Activated naive CD8-positive, alpha-beta T cell treated with anti-CD3 and anti-CD28 coated beads, Interleukin-2, amount 50 U/mL, for 24 hours (primary cell): ENCODE results near the gene PRIM2.
"Not testable (repeated sequence)": the region's sequence is repeated elsewhere in the genome, so short reads cannot be mapped to it uniquely, and the experiment has no call there.

Source experiments
- ATAC-seq: fragments of 150-1000 bp; cut with Tn5 transposase; one replicate; pipeline ENCODE4 v1.10.0; 2021
- DNase-seq: peaks from one replicate; pipeline ENCODE4 v3.0.0; 2021
- H3K27ac Mint-ChIP-seq: one replicate; pipeline ENCODE4 v1.8.0; 2021; ENCODE audit warnings: mild to moderate bottlenecking, mixed read lengths
- H3K27me3 Mint-ChIP-seq: one replicate; pipeline ENCODE4 v1.8.0; 2021; ENCODE audit warnings: mixed read lengths
- H3K36me3 Mint-ChIP-seq: one replicate; pipeline ENCODE4 v1.8.0; 2021; ENCODE audit warnings: low read depth, mixed read lengths
- H3K4me1 Mint-ChIP-seq: one replicate; pipeline ENCODE4 v1.8.0; 2021; ENCODE audit warnings: mixed read lengths
- H3K4me3 Mint-ChIP-seq: one replicate; pipeline ENCODE4 v1.8.0; 2021; ENCODE audit warnings: mild to moderate bottlenecking, moderate library complexity, mixed read lengths
- H3K9me3 Mint-ChIP-seq: one replicate; pipeline ENCODE4 v1.8.0; 2021; ENCODE audit warnings: mixed read lengths

The PRIM2 gene

DNA sequence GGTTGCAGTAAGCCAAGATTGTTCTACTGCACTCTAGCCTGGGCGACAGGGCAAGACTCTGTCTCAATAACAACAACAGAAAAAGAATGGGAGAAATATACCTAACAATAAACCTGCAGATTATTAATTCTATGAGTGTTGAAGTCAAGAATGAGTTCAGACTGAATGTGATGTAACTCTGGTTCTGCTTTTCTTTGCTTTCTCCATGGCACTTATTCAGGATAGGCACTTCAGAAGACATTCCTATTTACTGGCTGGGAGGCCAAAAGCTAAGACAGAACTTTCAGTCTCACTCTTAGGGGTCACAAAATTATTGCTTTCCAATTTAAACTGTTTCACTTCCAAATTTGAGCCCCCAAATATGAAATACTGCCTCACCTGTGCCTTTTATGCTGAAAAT, 15.7 kb upstream of the PRIM2 start:
- DNase-seq: no peak
- H3K9me3 Mint-ChIP-seq: no peaks in the 10 kb centered on the region
- H3K27me3 Mint-ChIP-seq: peaks cover 4% of the 10 kb centered on the region
- H3K27ac Mint-ChIP-seq: no peak overlapping the region
- ATAC-seq: no peak
- H3K36me3 Mint-ChIP-seq: no peaks in the 10 kb centered on the region
- H3K4me1 Mint-ChIP-seq: no peaks in the 10 kb centered on the region
- H3K4me3 Mint-ChIP-seq: no peak overlapping the region

DNA sequence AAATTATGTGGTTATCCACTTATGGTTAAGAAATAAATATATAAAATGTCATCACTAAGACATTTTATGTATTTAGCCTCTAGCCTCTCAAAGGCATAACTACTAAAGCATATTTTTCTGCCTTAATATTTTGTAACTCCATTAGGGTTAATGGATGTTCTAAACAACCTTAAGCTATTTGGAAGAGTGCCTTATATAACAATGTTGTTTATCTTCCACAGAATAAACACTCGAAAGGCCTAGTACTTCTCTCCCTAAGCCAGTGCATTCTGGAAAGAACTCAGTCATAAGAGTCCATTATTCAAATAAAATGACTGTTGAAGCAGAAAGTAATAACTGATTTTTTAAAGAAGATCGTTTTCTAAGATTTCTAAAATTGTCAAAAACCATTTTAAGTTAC, 15.0 kb upstream of the PRIM2 start:
- H3K27ac Mint-ChIP-seq: no peak overlapping the region
- H3K4me1 Mint-ChIP-seq: no peaks in the 10 kb centered on the region
- H3K36me3 Mint-ChIP-seq: no peaks in the 10 kb centered on the region
- DNase-seq: no peak
- no peak for ATAC-seq
- no peak overlapping the region for H3K4me3 Mint-ChIP-seq
- no peaks in the 10 kb centered on the region for H3K9me3 Mint-ChIP-seq
- H3K27me3 Mint-ChIP-seq: peaks cover 6% of the 10 kb centered on the region

DNA sequence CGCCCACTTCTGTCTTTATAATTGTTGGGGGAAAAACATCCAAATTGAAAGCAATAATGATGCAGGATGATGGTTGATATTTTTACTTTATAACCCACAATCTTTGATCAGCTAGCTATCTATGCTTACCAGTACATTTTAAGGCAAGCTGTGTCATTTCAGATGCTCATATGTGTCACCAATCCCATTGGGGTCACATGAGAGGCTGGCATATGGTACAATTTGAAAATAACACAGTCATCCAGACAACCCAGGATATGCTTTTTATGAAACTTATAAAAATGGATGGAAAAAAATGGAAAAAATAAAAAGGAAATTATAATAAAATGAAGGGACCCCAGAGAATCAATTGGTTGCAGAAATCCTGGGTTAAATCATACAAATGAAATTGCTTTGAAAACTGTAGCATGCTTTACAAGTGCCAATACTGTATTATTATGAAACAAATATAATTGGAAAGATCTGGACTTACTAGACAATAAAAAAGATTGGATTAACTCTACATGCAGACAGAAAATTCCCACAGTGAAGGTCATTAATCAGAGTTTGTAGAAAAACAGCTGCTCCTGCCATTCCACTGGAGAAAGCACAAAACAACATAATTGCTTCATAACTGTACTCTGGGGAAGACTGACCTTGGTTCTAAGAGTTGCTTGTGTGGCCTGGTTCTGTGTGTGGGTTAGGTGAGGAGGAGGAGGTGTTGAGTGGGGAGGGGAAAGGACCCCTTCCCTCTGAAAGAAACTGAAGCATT, 13.3 kb upstream of the PRIM2 start:
- DNase-seq (no peak), ATAC-seq (no peak)
- peaks cover 8% of the 10 kb centered on the region for H3K27me3 Mint-ChIP-seq
- no peak overlapping the region for H3K4me3 Mint-ChIP-seq
- no peaks in the 10 kb centered on the region for H3K4me1 Mint-ChIP-seq
- H3K36me3 Mint-ChIP-seq: no peaks in the 10 kb centered on the region
- H3K27ac Mint-ChIP-seq: no peak overlapping the region
- no peaks in the 10 kb centered on the region for H3K9me3 Mint-ChIP-seq

DNA sequence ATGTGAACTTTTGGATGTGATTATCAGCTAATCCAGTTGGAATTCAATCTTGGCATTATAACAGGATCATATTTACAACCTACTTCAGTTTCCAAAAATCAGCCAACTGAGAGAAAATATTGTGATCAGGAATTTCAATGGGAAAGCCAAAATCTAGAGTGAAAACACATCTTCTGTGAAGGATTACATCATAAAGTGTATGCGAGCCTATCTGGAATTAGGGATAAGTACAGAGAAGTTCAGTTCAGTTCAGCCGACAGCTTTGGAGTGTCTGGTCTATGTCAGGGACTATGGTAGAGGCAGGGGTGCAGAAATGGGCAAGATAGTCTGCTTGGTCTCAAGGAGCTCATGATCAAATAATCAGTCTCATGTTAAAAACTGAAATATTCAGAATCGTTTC, 12.3 kb upstream of the PRIM2 start:
- H3K27me3 Mint-ChIP-seq: peaks cover 8% of the 10 kb centered on the region
- no peak overlapping the region for H3K4me3 Mint-ChIP-seq
- no peak overlapping the region for H3K27ac Mint-ChIP-seq
- no peaks in the 10 kb centered on the region for H3K4me1 Mint-ChIP-seq
- no peaks in the 10 kb centered on the region for H3K36me3 Mint-ChIP-seq
- ATAC-seq (no peak), DNase-seq (no peak)
- no peaks in the 10 kb centered on the region for H3K9me3 Mint-ChIP-seq

DNA sequence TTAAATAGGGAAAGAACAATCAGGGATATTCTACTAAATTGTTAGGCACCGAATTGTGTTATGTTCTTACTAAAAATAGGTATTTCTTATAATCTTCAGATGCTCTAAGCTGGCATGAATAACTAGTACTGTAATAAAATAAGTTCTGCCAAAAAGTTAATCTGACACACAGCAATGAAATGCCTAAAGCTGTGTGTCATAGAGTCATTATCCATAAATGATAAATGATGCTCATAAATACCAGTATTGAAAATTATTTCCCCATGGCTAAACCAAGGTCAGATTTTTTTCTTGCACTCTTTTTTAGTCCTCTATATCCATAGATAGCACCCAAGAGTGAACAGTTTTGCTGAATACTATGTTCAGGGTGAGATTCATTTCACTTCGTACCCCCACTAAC, 11.7 kb upstream of the PRIM2 start:
- Mint-ChIP-seq H3K4me3 (no peak overlapping the region), H3K9me3 (no peaks in the 10 kb centered on the region), H3K36me3 (no peaks in the 10 kb centered on the region), H3K27ac (no peak overlapping the region), H3K4me1 (no peaks in the 10 kb centered on the region), H3K27me3 (peaks cover 8% of the 10 kb centered on the region)
- no peak for DNase-seq
- no peak for ATAC-seq

DNA sequence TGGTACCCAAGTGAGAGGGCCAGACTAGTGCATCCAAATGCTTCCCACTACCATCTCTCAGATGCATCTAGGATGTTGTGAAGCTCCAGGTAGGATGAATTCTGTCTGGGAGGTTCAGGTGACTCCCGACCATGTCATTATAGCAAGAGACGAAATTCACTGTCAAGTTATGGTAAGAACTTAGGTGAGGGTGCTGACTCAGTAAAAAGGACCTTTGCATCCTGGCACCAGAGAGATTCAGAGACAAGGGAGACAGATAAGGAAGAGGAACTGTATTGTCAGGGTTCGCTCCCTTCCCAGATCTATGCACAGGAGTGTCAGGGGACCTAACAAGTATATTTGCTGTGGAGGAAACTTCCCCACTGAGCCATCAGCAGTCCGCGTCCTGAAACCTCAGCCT, 11.2 kb upstream of the PRIM2 start:
- no peaks in the 10 kb centered on the region for H3K36me3 Mint-ChIP-seq
- H3K4me1 Mint-ChIP-seq: no peaks in the 10 kb centered on the region
- no peak overlapping the region for H3K27ac Mint-ChIP-seq
- H3K9me3 Mint-ChIP-seq: no peaks in the 10 kb centered on the region
- H3K4me3 Mint-ChIP-seq: no peak overlapping the region
- ATAC-seq (no peak), DNase-seq (no peak)
- H3K27me3 Mint-ChIP-seq: peaks cover 8% of the 10 kb centered on the region

DNA sequence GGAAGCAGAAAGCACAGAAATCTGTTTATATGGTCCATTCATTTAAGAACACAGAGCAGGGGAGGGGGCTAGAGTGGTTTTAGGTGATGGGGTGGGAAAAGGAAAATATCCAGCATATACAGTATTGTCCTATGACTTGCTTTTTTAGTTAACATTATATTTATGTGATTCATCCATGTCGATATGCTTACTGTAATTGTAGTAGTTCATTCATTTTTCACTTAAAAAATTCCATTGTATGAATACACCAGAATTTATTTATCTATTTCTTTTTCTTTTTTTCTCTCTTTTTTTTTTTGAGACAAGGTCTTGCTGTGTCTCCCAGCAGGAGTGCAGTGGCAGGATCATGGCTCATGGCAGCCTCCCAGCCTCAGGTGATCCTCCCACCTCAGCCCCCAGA, 9.6 kb upstream of the PRIM2 start:
- ATAC-seq: no peak
- H3K27ac Mint-ChIP-seq: no peak overlapping the region
- H3K9me3 Mint-ChIP-seq: no peaks in the 10 kb centered on the region

DNA sequence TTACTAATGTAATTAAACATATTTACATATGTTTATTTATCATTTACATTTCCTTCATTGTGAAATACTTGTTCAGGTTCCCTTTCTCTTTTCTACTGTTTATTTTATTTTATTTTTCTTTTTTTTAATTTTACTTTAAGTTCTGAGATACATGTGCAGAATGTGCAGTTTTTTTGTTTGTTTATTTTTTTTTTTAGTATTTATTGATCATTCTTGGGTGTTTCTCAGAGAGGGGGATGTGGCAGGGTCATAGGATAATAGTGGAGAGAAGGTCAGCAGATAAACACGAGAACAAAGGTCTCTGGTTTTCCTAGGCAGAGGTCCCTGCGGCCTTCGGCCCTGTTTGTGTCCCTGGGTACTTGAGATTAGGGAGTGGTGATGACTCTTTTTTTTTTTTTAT, 8.7 kb upstream of the PRIM2 start:
- not testable (repeated sequence) for H3K9me3 Mint-ChIP-seq, H3K27me3 Mint-ChIP-seq, H3K4me3 Mint-ChIP-seq, H3K36me3 Mint-ChIP-seq, DNase-seq, H3K27ac Mint-ChIP-seq, ATAC-seq, H3K4me1 Mint-ChIP-seq

More for the DNA sequence above, 9.6 kb upstream of the PRIM2 start:
- no peaks in the 10 kb centered on the region for H3K36me3 Mint-ChIP-seq
- H3K4me1 Mint-ChIP-seq: no peaks in the 10 kb centered on the region
- no peak for DNase-seq
- no peak overlapping the region for H3K4me3 Mint-ChIP-seq
- peaks cover 8% of the 10 kb centered on the region for H3K27me3 Mint-ChIP-seq

DNA sequence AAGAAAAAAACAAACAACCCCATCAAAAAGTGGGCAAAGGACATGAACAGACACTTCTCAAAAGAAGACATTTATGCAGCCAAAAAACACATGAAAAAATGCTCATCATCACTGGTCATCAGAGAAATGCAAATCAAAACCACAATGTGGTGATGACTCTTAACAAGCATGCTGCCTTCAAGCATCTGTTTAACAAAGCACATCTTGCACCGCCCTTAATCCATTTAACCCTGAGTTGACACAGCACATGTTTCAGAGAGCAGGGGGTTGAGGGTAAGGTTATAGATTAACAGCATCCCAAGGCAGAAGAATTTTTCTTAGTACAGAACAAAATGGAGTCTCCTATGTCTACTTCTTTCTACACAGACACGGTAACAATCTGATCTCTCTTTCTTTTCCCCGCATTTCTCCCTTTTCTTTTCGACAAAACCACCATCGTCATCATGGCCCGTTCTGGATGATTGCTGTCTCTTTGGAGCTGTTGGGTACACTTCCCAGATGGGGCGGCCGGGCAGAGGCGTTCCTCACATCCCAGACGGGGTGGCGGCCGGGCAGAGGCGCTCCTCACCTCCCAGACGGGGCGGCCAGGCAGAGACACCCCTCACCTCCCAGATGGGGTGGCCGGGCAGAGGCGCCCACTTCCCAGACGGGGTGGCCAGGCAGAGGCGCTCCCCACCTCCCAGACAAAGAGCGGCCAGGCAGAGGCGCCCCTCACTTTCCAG, 7.2 kb upstream of the PRIM2 start:
- not testable (repeated sequence) for H3K9me3 Mint-ChIP-seq, ATAC-seq, DNase-seq, H3K36me3 Mint-ChIP-seq, H3K4me3 Mint-ChIP-seq, H3K27me3 Mint-ChIP-seq, H3K27ac Mint-ChIP-seq, H3K4me1 Mint-ChIP-seq

DNA sequence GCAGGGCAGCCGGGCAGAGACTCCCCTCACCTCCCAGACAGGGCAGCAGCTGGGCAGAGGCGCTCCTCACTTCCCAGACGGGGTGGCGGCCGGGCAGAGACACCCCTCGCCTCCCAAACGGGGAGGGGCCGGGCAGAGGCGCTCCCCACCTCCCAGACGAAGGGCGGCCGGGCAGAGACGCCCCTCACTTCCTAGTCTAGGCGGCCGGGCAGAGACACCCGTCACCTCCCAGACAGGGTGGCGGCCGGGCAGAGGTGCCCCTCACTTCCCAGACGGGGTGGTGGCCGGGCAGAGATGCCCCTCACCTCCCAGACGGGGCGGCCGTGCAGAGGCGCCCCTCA, 6.6 kb upstream of the PRIM2 start:
- Mint-ChIP-seq H3K4me3 (no peak overlapping the region), H3K36me3 (no peaks in the 10 kb centered on the region), H3K27me3 (peaks cover 5% of the 10 kb centered on the region), H3K4me1 (no peaks in the 10 kb centered on the region), H3K9me3 (no peaks in the 10 kb centered on the region), H3K27ac (no peak overlapping the region)
- ATAC-seq: no peak
- DNase-seq: no peak

DNA sequence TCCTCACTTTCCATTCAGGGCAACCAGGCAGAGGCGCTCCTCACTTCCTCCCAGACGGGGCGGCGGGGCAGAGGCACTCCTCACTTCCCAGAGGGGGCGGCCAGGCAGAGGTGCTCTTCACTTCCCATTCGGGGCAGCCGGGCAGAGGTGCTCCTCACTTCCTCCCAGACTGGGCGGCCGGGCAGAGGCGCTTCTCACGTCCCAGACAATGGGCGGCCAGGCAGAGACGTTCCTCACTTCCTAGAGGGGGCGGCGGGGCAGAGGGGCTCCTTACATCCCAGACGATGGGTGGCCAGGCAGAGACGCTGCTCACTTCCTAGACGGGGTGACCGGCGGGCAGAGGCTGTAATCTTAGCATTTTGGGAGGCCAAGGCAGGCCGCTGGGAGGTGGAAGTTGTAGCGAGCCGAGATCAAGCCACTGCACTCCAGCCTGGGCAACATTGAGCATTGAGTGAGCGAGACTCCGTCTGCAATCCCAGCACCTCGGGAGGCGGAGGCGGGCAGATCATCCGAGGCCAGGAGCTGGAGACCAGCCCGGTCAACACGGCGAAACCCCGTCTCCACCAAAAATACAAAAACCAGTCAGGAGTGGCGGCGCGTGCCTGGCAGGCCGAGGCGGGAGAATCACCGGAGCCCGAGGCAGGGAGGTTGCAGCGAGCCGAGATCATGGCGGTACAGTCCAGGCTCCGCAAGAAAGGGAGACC, 6.0 kb upstream of the PRIM2 start:
- not testable (repeated sequence) for H3K27me3 Mint-ChIP-seq, H3K36me3 Mint-ChIP-seq, H3K4me1 Mint-ChIP-seq, H3K9me3 Mint-ChIP-seq, H3K4me3 Mint-ChIP-seq, ATAC-seq, DNase-seq, H3K27ac Mint-ChIP-seq

DNA sequence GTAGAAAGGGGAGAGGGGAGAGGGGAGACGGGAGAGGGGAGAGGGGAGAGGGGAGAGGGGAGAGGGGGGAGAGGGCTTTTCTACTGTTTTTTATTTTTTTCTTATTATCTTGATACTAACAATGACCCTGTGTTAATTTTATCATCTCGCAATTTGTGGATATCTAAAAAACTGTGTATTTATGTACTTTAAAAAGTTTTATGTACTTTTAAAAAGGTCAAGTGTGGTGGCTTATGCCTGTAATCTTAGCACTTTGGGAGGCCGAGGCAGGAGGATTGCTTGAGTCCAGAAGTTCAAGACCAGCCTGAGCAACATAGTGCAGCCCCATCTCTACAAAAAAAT, 5.5 kb upstream of the PRIM2 start:
- H3K4me3 Mint-ChIP-seq: no peak overlapping the region
- ATAC-seq (no peak), DNase-seq (no peak)
- H3K27me3 Mint-ChIP-seq: peaks cover 5% of the 10 kb centered on the region
- no peaks in the 10 kb centered on the region for H3K36me3 Mint-ChIP-seq
- H3K4me1 Mint-ChIP-seq: no peaks in the 10 kb centered on the region
- no peaks in the 10 kb centered on the region for H3K9me3 Mint-ChIP-seq
- no peak overlapping the region for H3K27ac Mint-ChIP-seq

DNA sequence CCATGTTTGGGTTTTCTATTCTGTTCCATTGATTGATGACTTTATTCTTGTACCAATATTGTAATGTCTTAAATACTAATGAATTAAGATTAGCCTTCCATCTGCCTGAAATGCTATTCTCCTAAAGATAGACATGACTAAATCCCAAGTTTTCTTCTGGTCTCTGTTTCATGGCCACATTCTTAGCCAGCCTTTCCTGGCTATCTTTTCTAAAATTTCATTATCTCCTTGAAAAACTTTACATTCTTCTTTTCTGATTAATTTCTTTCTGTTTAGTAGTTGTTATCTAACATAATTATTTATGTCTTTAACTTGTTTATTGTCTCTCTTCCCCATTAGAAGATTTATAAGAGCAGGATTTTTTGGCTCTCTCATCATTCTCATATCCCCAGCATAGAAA, 4.4 kb upstream of the PRIM2 start:
- no peaks in the 10 kb centered on the region for H3K9me3 Mint-ChIP-seq
- DNase-seq: no peak
- peaks cover 4% of the 10 kb centered on the region for H3K4me1 Mint-ChIP-seq
- no peak overlapping the region for H3K4me3 Mint-ChIP-seq
- H3K36me3 Mint-ChIP-seq: peaks cover 3% of the 10 kb centered on the region
- no peak overlapping the region for H3K27ac Mint-ChIP-seq
- no peak for ATAC-seq
- no peaks in the 10 kb centered on the region for H3K27me3 Mint-ChIP-seq

DNA sequence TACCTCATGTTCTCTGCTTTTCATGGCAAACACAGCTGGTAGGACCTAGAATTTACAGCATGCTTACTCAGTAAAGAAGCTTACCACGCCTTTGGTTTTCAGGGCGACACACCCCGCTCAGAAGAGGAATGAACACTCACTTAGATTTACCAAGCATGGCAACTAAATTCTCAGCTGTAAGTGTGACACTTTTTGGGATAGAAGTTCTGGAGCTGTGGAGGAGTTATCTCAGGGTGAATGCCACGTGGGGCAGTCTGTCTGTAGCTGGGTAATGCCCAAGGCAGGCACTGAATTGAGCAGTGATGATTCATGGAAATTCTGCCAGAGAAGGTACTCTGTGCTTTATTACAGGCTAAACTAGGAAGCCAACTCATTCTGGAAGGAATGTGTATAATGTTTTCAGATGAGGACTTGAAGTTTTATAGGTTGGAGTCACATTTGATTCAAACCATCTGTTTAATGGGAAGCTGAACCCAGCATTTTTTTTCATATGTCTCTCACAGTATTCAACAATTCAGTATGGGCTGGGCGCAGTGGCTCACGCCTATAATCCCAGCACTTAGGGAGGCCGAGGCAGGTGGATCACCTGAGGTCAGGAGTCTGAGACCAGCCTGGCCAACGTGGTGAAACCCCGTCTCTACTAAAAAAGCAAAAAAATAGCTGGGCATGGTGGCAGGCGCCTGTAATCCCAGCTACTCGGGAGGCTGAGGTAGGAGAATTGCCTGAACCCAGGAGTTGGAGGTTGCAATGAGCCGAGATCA, 3.5 kb upstream of the PRIM2 start:
- no peak for DNase-seq

DNA sequence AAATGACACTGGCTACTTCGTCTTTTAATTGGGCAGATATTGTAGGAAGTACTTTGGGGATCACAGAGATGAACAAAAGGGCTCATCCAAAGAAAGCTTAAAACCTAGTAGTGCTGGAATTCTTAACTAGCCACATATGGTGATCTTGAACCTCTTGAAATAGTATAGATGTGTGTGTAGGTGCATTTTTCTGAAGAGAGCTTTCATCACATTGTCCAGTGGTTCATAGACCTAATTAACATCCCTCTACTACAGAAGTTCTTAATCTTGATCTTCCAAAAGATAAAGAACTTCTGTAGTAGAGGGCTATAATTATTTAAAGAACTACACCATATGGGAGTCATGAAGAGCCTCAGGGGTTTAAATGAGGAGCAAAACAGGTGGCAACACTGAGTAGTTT, 2.3 kb upstream of the PRIM2 start:
- no peaks in the 10 kb centered on the region for H3K9me3 Mint-ChIP-seq
- DNase-seq: no peak
- H3K36me3 Mint-ChIP-seq: peaks cover 19% of the 10 kb centered on the region
- ATAC-seq: no peak
- H3K27me3 Mint-ChIP-seq: no peaks in the 10 kb centered on the region
- H3K27ac Mint-ChIP-seq: no peak overlapping the region
- H3K4me3 Mint-ChIP-seq: no peak overlapping the region
- H3K4me1 Mint-ChIP-seq: peaks cover 22% of the 10 kb centered on the region

More for the DNA sequence above, 3.5 kb upstream of the PRIM2 start:
- H3K36me3 Mint-ChIP-seq: peaks cover 10% of the 10 kb centered on the region
- no peaks in the 10 kb centered on the region for H3K27me3 Mint-ChIP-seq
- no peaks in the 10 kb centered on the region for H3K9me3 Mint-ChIP-seq
- H3K4me1 Mint-ChIP-seq: peaks cover 13% of the 10 kb centered on the region
- H3K27ac Mint-ChIP-seq: no peak overlapping the region
- no peak for ATAC-seq
- no peak overlapping the region for H3K4me3 Mint-ChIP-seq
